Measurements from ENCODE around the gene COPB1. TPM values are rescaled to one million over a fixed set of nuclear protein-coding genes. Genes with fewer than 3 reads are reported as not detected.

The COPB1 gene
- total and polyA plus RNA-seq, 9 of the 15 experiments (the other 6 are each of a cell fraction or from before 2014, with no cell fraction given), result 64.7 to 188 (median 91.6) TPM

DNA sequence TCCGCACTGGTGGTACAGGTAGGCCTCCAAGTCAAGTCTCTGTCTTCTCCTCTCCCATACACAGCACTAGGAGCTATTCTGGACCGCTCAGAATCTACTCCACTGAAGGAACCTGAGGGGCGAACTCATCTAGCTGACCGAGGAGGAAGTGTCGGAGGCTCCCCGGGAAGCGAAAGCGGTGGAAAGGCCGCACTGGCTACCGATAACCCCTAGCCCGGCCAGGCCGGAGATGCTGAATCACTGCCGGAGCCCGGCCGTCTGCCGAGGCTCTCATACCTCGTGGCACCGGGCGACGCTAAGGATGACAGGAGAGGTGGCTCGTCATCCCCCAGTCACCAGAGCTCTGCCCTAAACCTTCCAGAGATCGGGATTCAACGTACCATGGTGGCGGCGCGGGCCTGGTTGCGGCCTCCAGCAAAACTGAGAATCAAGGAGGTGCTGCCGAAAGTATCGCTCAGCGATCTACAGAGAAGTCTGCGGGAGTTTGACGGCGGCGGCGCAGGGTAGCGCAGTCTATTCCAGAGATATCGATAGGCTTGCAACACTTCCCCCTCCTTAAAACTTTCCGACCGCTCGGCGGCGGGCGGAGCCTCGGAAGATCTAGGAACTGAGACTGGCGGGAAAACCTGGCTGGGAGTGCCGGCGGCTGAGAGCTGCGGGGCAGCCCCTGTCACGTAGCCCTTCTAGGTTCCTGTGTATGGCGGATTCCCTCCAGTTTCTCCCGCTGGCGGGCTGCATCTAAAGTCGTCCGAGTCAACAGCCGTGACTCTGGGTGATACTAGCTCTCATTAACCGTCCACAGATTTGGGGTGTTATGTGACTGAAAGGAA, 20.5 kb upstream of the COPB1 start, which contains the start of gene PSMA1 (continued):
- TF ChIP-seq, protein P1, sequence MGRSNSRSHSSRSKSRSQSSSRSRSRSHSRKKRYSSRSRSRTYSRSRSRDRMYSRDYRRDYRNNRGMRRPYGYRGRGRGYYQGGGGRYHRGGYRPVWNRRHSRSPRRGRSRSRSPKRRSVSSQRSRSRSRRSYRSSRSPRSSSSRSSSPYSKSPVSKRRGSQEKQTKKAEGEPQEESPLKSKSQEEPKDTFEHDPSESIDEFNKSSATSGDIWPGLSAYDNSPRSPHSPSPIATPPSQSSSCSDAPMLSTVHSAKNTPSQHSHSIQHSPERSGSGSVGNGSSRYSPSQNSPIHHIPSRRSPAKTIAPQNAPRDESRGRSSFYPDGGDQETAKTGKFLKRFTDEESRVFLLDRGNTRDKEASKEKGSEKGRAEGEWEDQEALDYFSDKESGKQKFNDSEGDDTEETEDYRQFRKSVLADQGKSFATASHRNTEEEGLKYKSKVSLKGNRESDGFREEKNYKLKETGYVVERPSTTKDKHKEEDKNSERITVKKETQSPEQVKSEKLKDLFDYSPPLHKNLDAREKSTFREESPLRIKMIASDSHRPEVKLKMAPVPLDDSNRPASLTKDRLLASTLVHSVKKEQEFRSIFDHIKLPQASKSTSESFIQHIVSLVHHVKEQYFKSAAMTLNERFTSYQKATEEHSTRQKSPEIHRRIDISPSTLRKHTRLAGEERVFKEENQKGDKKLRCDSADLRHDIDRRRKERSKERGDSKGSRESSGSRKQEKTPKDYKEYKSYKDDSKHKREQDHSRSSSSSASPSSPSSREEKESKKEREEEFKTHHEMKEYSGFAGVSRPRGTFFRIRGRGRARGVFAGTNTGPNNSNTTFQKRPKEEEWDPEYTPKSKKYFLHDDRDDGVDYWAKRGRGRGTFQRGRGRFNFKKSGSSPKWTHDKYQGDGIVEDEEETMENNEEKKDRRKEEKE (IDR thresholded peaks at IDR 0.05; ENCODE audit: borderline replicate concordance in 1 of 2, control insufficient read depth in 1 of 2, low read depth in 2 of 2, low read length in 1 of 2), result 0 out of 4 replicates have a peak, but pooled peaks of 1 of the 2 experiments have one; percentile 58
- no peak for TF ChIP-seq RHOXF2B (CRISPR knock-in tag; conservative IDR thresholded peaks at IDR 0.05)
- TF ChIP-seq RAD51 (IDR thresholded peaks at IDR 0.05; ENCODE audit: borderline replicate concordance, low read depth), result peak; percentile 43
- TF ChIP-seq, protein P2, sequence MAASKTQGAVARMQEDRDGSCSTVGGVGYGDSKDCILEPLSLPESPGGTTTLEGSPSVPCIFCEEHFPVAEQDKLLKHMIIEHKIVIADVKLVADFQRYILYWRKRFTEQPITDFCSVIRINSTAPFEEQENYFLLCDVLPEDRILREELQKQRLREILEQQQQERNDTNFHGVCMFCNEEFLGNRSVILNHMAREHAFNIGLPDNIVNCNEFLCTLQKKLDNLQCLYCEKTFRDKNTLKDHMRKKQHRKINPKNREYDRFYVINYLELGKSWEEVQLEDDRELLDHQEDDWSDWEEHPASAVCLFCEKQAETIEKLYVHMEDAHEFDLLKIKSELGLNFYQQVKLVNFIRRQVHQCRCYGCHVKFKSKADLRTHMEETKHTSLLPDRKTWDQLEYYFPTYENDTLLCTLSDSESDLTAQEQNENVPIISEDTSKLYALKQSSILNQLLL (CRISPR knock-in tag; IDR thresholded peaks at IDR 0.05; ENCODE audit: borderline replicate concordance), result no peak
- TF ChIP-seq SNRNP70 (optimal IDR thresholded peaks at IDR 0.05; ENCODE audit: low read depth, low read length), result no peak
- no peak; the same call in none of the 2 replicates for TF ChIP-seq NR1H2 (CRISPR knock-in tag; IDR thresholded peaks at IDR 0.05)
- TF ChIP-seq JUNB (CRISPR knock-in tag; conservative IDR thresholded peaks at IDR 0.05), result no peak
- no peak for TF ChIP-seq SMARCA5 (IDR thresholded peaks at IDR 0.05)
- TF ChIP-seq ZNF134 (CRISPR knock-in tag; conservative IDR thresholded peaks at IDR 0.05), result no peak
- peak; percentile 58 for TF ChIP-seq DIDO1 (tag; IDR thresholded peaks at IDR 0.05; ENCODE audit: low read depth)
- TF ChIP-seq MECOM (CRISPR knock-in tag; IDR thresholded peaks at IDR 0.05), result no peak
- TF ChIP-seq SIN3A (IDR thresholded peaks at IDR 0.05; ENCODE audit: borderline replicate concordance in 2 of 2, control insufficient read depth in 1 of 2, low read depth in 2 of 2, low read length in 2 of 2), result peak; percentile 65 to 89; a peak in 2 of 4 replicates
- TF ChIP-seq CREM (IDR thresholded peaks at IDR 0.05; ENCODE audit: low read depth), result peak; percentile 79
- peak; percentile 59 to 60; a peak in 1 of 4 replicates for TF ChIP-seq FOXK2 (conservative IDR thresholded peaks at IDR 0.05 in 1 of 2, IDR thresholded peaks at IDR 0.05 in 1 of 2; ENCODE audit: low read depth in 2 of 2)
- TF ChIP-seq, protein P3, sequence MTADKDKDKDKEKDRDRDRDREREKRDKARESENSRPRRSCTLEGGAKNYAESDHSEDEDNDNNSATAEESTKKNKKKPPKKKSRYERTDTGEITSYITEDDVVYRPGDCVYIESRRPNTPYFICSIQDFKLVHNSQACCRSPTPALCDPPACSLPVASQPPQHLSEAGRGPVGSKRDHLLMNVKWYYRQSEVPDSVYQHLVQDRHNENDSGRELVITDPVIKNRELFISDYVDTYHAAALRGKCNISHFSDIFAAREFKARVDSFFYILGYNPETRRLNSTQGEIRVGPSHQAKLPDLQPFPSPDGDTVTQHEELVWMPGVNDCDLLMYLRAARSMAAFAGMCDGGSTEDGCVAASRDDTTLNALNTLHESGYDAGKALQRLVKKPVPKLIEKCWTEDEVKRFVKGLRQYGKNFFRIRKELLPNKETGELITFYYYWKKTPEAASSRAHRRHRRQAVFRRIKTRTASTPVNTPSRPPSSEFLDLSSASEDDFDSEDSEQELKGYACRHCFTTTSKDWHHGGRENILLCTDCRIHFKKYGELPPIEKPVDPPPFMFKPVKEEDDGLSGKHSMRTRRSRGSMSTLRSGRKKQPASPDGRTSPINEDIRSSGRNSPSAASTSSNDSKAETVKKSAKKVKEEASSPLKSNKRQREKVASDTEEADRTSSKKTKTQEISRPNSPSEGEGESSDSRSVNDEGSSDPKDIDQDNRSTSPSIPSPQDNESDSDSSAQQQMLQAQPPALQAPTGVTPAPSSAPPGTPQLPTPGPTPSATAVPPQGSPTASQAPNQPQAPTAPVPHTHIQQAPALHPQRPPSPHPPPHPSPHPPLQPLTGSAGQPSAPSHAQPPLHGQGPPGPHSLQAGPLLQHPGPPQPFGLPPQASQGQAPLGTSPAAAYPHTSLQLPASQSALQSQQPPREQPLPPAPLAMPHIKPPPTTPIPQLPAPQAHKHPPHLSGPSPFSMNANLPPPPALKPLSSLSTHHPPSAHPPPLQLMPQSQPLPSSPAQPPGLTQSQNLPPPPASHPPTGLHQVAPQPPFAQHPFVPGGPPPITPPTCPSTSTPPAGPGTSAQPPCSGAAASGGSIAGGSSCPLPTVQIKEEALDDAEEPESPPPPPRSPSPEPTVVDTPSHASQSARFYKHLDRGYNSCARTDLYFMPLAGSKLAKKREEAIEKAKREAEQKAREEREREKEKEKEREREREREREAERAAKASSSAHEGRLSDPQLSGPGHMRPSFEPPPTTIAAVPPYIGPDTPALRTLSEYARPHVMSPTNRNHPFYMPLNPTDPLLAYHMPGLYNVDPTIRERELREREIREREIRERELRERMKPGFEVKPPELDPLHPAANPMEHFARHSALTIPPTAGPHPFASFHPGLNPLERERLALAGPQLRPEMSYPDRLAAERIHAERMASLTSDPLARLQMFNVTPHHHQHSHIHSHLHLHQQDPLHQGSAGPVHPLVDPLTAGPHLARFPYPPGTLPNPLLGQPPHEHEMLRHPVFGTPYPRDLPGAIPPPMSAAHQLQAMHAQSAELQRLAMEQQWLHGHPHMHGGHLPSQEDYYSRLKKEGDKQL (CRISPR knock-in tag; IDR thresholded peaks at IDR 0.05; ENCODE audit: borderline replicate concordance), result no peak

Measured in K562 (cell line).